Lung (tissue), 12 donors: Measurements from ENCODE around the gene TMEM214. TPM values are rescaled to one million over a fixed set of nuclear protein-coding genes. Genes with fewer than 3 reads are reported as not detected.

ENCODE experiments used
- ATAC-seq: fragments of 200-7000 bp; cut with Tn5 transposase; one replicate; pipeline ENCODE4 v1.9.1; 2020; ENCODE audit warnings: moderate number of reproducible peaks; ENCODE audit not compliant: insufficient read depth, low FRiP score
- DNase-seq, 3 donors: peaks; one replicate each; pipeline ENCODE4 v3.0.0-alpha.2; 2013 to 2017
- H3K27ac ChIP-seq, 2 donors: one replicate each; pipeline ENCODE4 v1.5.1; 2013; ENCODE audit warnings: mild to moderate bottlenecking in 2 of 2, moderate library complexity in 2 of 2, control low read depth in 1 of 2, inconsistent platforms in 1 of 2, low read depth in 1 of 2, low read length in 1 of 2
- H3K27me3 ChIP-seq, 3 donors: one replicate each; pipeline ENCODE4 v1.5.1; 2013; ENCODE audit warnings: low read length in 2 of 3; ENCODE audit not compliant: control insufficient read depth in 3 of 3, insufficient read depth in 3 of 3
- H3K36me3 ChIP-seq, 4 donors: one replicate each; pipeline ENCODE4 v1.5.1; 2013; ENCODE audit warnings: low read length in 4 of 4, mild to moderate bottlenecking in 1 of 4, moderate library complexity in 1 of 4; ENCODE audit not compliant: control insufficient read depth in 4 of 4, insufficient read depth in 4 of 4
- H3K4me1 ChIP-seq, 5 donors: one replicate each; pipeline ENCODE4 v1.5.1; 2013; ENCODE audit warnings: low read length in 5 of 5, mild to moderate bottlenecking in 2 of 5, moderate library complexity in 1 of 5; ENCODE audit not compliant: control insufficient read depth in 5 of 5, insufficient read depth in 5 of 5
- H3K4me3 ChIP-seq: one replicate; pipeline ENCODE4 v1.5.1; 2013; ENCODE audit warnings: mild to moderate bottlenecking, control low read depth, moderate library complexity
- H3K9ac ChIP-seq, 2 donors: one replicate each; pipeline ENCODE4 v1.5.1; 2013; ENCODE audit warnings: low read length in 2 of 2, control low read depth in 1 of 2; ENCODE audit not compliant: insufficient read depth in 1 of 2
- H3K9me3 ChIP-seq, 4 donors: one replicate each; pipeline ENCODE4 v1.5.1; 2013; ENCODE audit warnings: low read length in 3 of 4, mild to moderate bottlenecking in 1 of 4, moderate library complexity in 1 of 4; ENCODE audit not compliant: control insufficient read depth in 4 of 4, insufficient read depth in 3 of 4
- CTCF ChIP-seq: IDR thresholded peaks from 2 replicates; pipeline ENCODE4 v1.5.1; 2012; ENCODE audit warnings: mild to moderate bottlenecking; ENCODE audit errors: control extremely low read depth, extremely low read depth
- WGBS, 2 donors: extraction: QIAGEN DNeasy Blood & Tissue Kit; methylation state at CpG; one replicate each; pipeline ENCODE4 v1.1.7; 2013; 5-methylcytosine and 5-hydroxymethylcytosine counted together
- polyA plus RNA-seq, 2 donors: library from polyadenylated mRNA; stranded (reverse); fragments of 200-250 nt; gene quantifications; one replicate each; pipeline ENCODE4 v1.2.1, GENCODE V29; 2013
- total RNA-seq, 2 donors: library from RNA; depleted of rRNA in 1 of 2; stranded (reverse); fragments of >200 nt in 1 of 2; gene quantifications; one replicate each; pipeline ENCODE4 v1.2.1, GENCODE V29; 2014 to 2021
- donor health status: control.
- donor health status: control.
- donor health status: Bipolar disorder and iron deficiency.
- donor health status: healthy.
- donor health status: DM: yes; HTN: yes; CAD: no.

The TMEM214 gene
- total and polyA plus RNA-seq, 4 donors, result 34.3 to 99.2 (median 59.6) TPM

DNA sequence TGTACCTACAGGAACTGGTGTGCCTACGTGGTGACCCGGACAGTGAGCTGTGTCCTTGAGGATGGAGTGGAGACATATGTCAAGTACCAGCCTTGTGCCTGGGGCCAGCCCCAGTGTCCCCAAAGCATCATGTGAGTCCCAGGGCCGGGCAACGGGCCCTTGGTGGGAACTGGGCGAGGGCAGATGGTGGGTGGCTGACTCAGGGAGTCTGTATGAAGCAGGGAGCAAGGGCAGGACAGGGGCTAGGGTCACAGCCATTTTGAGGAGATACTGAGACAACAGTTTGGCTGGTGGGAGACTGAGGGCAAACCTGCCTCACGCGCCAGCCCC is 47.3 kb downstream of the TMEM214 start:
- Histone ChIP-seq H3K9ac (peak overlapping the region in 1 of 2 donors; percentile 67), H3K4me3 (peak overlapping the region; percentile 41), H3K27me3 (no peaks in the 10 kb centered on the region), H3K27ac (peak overlapping the region in 1 of 2 donors; percentile 15), H3K36me3 (peaks cover 0 to 45% (median 11%) of the 10 kb centered on the region in 4 donors), H3K9me3 (no peaks in the 10 kb centered on the region), H3K4me1 (peaks cover 0 to 70% (median 21%) of the 10 kb centered on the region in 5 donors)
- WGBS, 2 donors, result 77 to 89% methylated on average over 7 of the region's 7 CpGs
- DNase-seq (no peak), ATAC-seq (no peak)
- TF ChIP-seq CTCF, result no peak

- no peak for DNase-seq
- Histone ChIP-seq H3K27ac (peak overlapping the region; percentile 2 to 94), H3K9me3 (no peaks in the 10 kb centered on the region), H3K9ac (peak overlapping the region in 1 of 2 donors; percentile 67), H3K4me1 (peaks cover 0 to 70% (median 21%) of the 10 kb centered on the region in 5 donors), H3K36me3 (peaks cover 0 to 50% (median 11%) of the 10 kb centered on the region in 4 donors), H3K4me3 (peak overlapping the region; percentile 24), H3K27me3 (no peaks in the 10 kb centered on the region)
- no peak for ATAC-seq
- 87 to 89% methylated on average over 14 of the region's 14 CpGs for WGBS, 2 donors
- TF ChIP-seq CTCF, result no peak
These were observed 47.8 kb downstream of the TMEM214 start for GRCh38 chr2:27080603-27080936.

DNA sequence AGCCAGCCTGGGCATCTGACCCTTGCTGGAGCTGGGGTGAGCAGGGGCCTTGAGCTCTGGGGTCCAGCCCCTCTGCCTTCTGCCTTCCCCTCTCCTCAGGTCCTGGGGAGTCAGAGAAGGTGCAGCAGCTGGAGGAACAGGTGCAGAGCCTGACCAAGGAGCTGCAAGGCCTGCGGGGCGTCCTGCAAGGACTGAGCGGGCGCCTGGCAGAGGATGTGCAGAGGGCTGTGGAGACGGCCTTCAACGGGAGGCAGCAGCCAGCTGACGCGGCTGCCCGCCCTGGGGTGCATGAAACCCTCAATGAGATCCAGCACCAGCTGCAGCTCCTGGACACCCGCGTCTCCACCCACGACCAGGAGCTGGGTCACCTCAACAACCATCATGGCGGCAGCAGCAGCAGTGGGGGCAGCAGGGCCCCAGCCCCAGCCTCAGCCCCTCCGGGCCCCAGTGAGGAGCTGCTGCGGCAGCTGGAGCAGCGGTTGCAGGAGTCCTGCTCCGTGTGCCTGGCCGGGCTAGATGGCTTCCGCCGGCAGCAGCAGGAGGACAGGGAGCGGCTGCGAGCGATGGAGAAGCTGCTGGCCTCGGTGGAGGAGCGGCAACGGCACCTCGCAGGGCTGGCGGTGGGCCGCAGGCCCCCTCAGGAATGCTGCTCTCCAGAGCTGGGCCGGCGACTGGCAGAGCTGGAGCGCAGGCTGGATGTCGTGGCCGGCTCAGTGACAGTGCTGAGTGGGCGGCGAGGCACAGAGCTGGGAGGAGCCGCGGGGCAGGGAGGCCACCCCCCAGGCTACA is 49.4 kb downstream of the TMEM214 start:
- DNase-seq (no peak), ATAC-seq (no peak)
- Histone ChIP-seq H3K4me3 (no peak overlapping the region), H3K9ac (no peak overlapping the region), H3K4me1 (peaks cover 0 to 64% (median 13%) of the 10 kb centered on the region in 5 donors), H3K27me3 (no peaks in the 10 kb centered on the region), H3K36me3 (peaks cover 0 to 52% (median 11%) of the 10 kb centered on the region in 4 donors), H3K9me3 (no peaks in the 10 kb centered on the region), H3K27ac (peak overlapping the region in 1 of 2 donors; percentile 30)
- no peak for TF ChIP-seq CTCF
- 91 to 95% methylated on average over 36 to 38 of the region's 38 CpGs for WGBS, 2 donors
